ENCODE measurements around the gene TCL1A. TPM values are rescaled to one million over a fixed set of nuclear protein-coding genes. Genes with fewer than 3 reads are reported as not detected.
"Not testable (repeated sequence)": the region's sequence is repeated elsewhere in the genome, so short reads cannot be mapped to it uniquely, and the experiment has no call there.

The TCL1A gene
- total RNA-seq, 1 donor from 2014 or later = not detected

DNA sequence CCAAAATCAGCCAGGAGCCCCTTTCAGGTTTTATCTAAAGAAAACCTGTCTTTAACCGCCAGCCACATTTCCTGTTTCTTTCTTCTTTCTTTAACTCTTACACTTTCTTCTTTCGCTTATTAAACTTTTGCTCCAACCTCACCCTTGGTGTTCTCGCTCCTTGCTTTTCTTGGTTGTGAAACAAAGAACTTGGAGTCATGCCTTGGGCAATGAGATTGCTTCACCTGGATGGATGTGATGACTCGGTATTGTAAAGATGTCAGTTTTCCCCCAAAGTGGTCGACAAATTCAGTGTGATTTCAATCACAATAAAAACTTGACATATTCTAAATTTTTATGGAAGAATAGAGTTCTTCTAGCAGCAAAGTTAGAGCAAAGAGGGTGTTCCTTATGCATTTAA, 16.2 kb upstream of the TCL1A start:
- Mint-ChIP-seq H3K27ac (ENCODE audit: unreplicated experiment) (no peak overlapping the region), H3K36me3 (ENCODE audit: low read depth, unreplicated experiment) (no peaks in the 10 kb centered on the region), H3K4me3 (ENCODE audit: unreplicated experiment) (no peak overlapping the region), H3K27me3 (ENCODE audit: low read depth, unreplicated experiment) (peaks cover 2% of the 10 kb centered on the region), H3K4me1 (ENCODE audit: low read depth, unreplicated experiment) (peaks cover 3% of the 10 kb centered on the region), H3K9me3 (ENCODE audit: unreplicated experiment) (no peaks in the 10 kb centered on the region)
- H3K4me2 ChIP-seq (ENCODE audit: low read length) = no peak overlapping the region
- H3K27me3 ChIP-seq (ENCODE audit: insufficient read depth, low read length) = no peaks in the 10 kb centered on the region
- peaks cover 4% of the 10 kb centered on the region for H3K9me3 ChIP-seq (ENCODE audit: insufficient read depth, low read depth, low read length)
- no peak for DNase-seq (ENCODE audit: low read depth)
- no peaks in the 10 kb centered on the region for H3K79me2 ChIP-seq (ENCODE audit: insufficient read depth, low read length)
- FAIRE-seq = no peak
- H3K9ac ChIP-seq (ENCODE audit: low read length) = no peak overlapping the region
- no peak overlapping the region for H3K27ac ChIP-seq (ENCODE audit: low read depth, low read length)
- no peaks in the 10 kb centered on the region for H4K20me1 ChIP-seq (ENCODE audit: insufficient read depth, low read length)
- no peaks in the 10 kb centered on the region for H3K4me1 ChIP-seq (ENCODE audit: insufficient read depth, low read length)
- no peak for TF ChIP-seq EZH2 (IDR thresholded peaks at IDR 0.05; ENCODE audit: insufficient read depth, low read length)
- TF ChIP-seq, protein P1, sequence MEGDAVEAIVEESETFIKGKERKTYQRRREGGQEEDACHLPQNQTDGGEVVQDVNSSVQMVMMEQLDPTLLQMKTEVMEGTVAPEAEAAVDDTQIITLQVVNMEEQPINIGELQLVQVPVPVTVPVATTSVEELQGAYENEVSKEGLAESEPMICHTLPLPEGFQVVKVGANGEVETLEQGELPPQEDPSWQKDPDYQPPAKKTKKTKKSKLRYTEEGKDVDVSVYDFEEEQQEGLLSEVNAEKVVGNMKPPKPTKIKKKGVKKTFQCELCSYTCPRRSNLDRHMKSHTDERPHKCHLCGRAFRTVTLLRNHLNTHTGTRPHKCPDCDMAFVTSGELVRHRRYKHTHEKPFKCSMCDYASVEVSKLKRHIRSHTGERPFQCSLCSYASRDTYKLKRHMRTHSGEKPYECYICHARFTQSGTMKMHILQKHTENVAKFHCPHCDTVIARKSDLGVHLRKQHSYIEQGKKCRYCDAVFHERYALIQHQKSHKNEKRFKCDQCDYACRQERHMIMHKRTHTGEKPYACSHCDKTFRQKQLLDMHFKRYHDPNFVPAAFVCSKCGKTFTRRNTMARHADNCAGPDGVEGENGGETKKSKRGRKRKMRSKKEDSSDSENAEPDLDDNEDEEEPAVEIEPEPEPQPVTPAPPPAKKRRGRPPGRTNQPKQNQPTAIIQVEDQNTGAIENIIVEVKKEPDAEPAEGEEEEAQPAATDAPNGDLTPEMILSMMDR (IDR thresholded peaks at IDR 0.05; ENCODE audit: insufficient read depth, low read depth, low read length) = no peak
- H3K4me3 ChIP-seq (ENCODE audit: insufficient read depth, low read depth, low read length) = no peak overlapping the region
- H2AFZ ChIP-seq (ENCODE audit: low read depth, low read length) = no peak overlapping the region
- no peaks in the 10 kb centered on the region for H3K36me3 ChIP-seq (ENCODE audit: insufficient read depth, low read length)

GRCh38 chr14:95729402-95730028, 15.6 kb upstream of the TCL1A start:
- H3K27me3 ChIP-seq (ENCODE audit: insufficient read depth, low read length); H3K27ac ChIP-seq (ENCODE audit: low read depth, low read length); H3K9me3 Mint-ChIP-seq (ENCODE audit: unreplicated experiment); H3K27ac Mint-ChIP-seq (ENCODE audit: unreplicated experiment); H3K79me2 ChIP-seq (ENCODE audit: insufficient read depth, low read length); DNase-seq (ENCODE audit: low read depth); FAIRE-seq; H3K9me3 ChIP-seq (ENCODE audit: insufficient read depth, low read depth, low read length); H3K4me2 ChIP-seq (ENCODE audit: low read length); H3K9ac ChIP-seq (ENCODE audit: low read length); H3K4me3 ChIP-seq (ENCODE audit: insufficient read depth, low read depth, low read length); H4K20me1 ChIP-seq (ENCODE audit: insufficient read depth, low read length); H3K4me1 Mint-ChIP-seq (ENCODE audit: low read depth, unreplicated experiment); H2AFZ ChIP-seq (ENCODE audit: low read depth, low read length); H3K27me3 Mint-ChIP-seq (ENCODE audit: low read depth, unreplicated experiment); H3K4me3 Mint-ChIP-seq (ENCODE audit: unreplicated experiment); H3K4me1 ChIP-seq (ENCODE audit: insufficient read depth, low read length); H3K36me3 Mint-ChIP-seq (ENCODE audit: low read depth, unreplicated experiment); H3K36me3 ChIP-seq (ENCODE audit: insufficient read depth, low read length): not testable (repeated sequence)

DNA sequence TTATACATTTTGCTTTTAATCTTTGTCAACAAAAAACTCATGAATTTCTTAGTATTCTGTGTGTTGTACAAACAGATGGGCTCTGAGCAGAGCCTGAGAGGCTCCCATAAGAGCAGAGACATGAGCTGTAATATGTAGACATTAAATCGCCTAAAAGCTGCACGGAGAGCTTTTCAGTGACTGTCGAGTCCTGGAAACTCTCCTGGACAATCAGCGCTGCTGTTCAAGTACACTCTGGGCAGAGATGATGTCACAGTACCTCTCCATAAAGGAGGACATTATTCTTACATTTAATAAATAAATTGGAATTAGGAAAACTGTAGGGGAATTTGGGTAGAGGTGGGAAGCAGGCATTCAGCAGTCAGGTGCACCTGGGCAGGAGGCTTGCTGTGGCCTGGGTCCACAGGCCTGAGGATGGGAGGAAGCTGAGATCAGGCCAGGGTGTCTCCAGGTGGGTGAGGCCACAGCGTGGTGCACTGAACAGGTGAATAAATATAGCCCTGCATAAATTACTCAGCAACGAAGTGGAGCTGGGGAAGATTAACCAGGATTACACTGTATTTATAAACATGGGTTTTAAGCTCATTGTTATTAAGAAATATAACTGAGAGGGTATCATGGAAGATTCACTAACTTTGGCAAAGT, 13.3 kb upstream of the TCL1A start:
- no peak overlapping the region for H3K27ac ChIP-seq (ENCODE audit: low read depth, low read length)
- no peak overlapping the region for H3K4me3 ChIP-seq (ENCODE audit: insufficient read depth, low read depth, low read length)
- H3K79me2 ChIP-seq (ENCODE audit: insufficient read depth, low read length) = no peaks in the 10 kb centered on the region
- no peak for FAIRE-seq
- H3K27me3 ChIP-seq (ENCODE audit: insufficient read depth, low read length) = no peaks in the 10 kb centered on the region
- no peak overlapping the region for H3K9ac ChIP-seq (ENCODE audit: low read length)
- H3K4me2 ChIP-seq (ENCODE audit: low read length) = no peak overlapping the region
- no peak overlapping the region for H3K27ac Mint-ChIP-seq (ENCODE audit: unreplicated experiment)
- no peaks in the 10 kb centered on the region for H3K27me3 Mint-ChIP-seq (ENCODE audit: low read depth, unreplicated experiment)
- no peak overlapping the region for H2AFZ ChIP-seq (ENCODE audit: low read depth, low read length)
- peaks cover 3% of the 10 kb centered on the region for H3K4me1 Mint-ChIP-seq (ENCODE audit: low read depth, unreplicated experiment)
- peaks cover 2% of the 10 kb centered on the region for H3K9me3 Mint-ChIP-seq (ENCODE audit: unreplicated experiment)
- no peaks in the 10 kb centered on the region for H3K36me3 Mint-ChIP-seq (ENCODE audit: low read depth, unreplicated experiment)
- no peaks in the 10 kb centered on the region for H3K4me1 ChIP-seq (ENCODE audit: insufficient read depth, low read length)
- no peak for DNase-seq (ENCODE audit: low read depth)
- no peaks in the 10 kb centered on the region for H3K36me3 ChIP-seq (ENCODE audit: insufficient read depth, low read length)
- peaks cover 4% of the 10 kb centered on the region for H3K9me3 ChIP-seq (ENCODE audit: insufficient read depth, low read depth, low read length)
- TF ChIP-seq EZH2 (IDR thresholded peaks at IDR 0.05; ENCODE audit: insufficient read depth, low read length) = no peak
- H4K20me1 ChIP-seq (ENCODE audit: insufficient read depth, low read length) = no peaks in the 10 kb centered on the region
- H3K4me3 Mint-ChIP-seq (ENCODE audit: unreplicated experiment) = no peak overlapping the region

All from astrocyte (in vitro differentiated cells and primary cell).